T-helper 1 cell treated with Interleukin-12 subunit alpha and Interleukin-12 subunit beta and Interleukin-4 antibody, amounts not matched to agents 30 ng/mL and 1 ng/mL, for 36 hours (primary cell): ENCODE results near the gene UGCG. TPM values are rescaled to one million over a fixed set of nuclear protein-coding genes. Genes with fewer than 3 reads are reported as not detected.
"Not testable (repeated sequence)": the region's sequence is repeated elsewhere in the genome, so short reads cannot be mapped to it uniquely, and the experiment has no call there.

Experiments
- intact Hi-C: fragments of 100-400 bp; cut with micrococcal nuclease; formaldehyde crosslinking; loops from one replicate; pipeline ENCODE4 v1.15.1; 2024
- total RNA-seq: library from RNA; stranded (reverse); gene quantifications from 2 replicates; pipeline ENCODE4 v1.2.3, GENCODE V29; 2022

The UGCG gene
- total RNA-seq, 1 donor from 2014 or later, result 18.3 TPM

DNA sequence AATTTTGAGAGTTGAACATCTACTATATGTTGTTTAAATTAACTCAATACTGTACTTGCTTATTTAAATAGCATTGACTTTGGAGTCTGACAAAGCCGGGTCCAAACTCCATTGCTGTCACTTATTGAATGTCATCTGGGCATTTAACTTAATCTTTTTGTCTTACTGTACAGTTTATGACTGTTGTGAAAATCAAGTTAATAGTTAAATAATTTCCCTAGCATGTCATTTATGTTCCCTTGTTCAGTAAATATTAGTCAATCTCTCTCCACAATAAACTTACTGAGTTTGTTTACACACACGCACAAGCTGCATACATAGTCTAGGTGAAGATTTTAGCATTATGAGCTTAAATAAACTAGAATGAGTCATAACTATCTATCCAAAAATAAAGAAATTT is 6.3 kb upstream of the UGCG start:
- intact Hi-C loops, result loop anchor here (10.0 kb wide), 1 partner anchor 1636 kb away; the partner anchor contains the start of gene TXN

- intact Hi-C loops, result loop anchor here (10.0 kb wide), 1 partner anchor 1636 kb away; the partner anchor contains the start of gene TXN
Measured at GRCh38 chr9:111890867-111891266, 5.7 kb upstream of the UGCG start.

DNA sequence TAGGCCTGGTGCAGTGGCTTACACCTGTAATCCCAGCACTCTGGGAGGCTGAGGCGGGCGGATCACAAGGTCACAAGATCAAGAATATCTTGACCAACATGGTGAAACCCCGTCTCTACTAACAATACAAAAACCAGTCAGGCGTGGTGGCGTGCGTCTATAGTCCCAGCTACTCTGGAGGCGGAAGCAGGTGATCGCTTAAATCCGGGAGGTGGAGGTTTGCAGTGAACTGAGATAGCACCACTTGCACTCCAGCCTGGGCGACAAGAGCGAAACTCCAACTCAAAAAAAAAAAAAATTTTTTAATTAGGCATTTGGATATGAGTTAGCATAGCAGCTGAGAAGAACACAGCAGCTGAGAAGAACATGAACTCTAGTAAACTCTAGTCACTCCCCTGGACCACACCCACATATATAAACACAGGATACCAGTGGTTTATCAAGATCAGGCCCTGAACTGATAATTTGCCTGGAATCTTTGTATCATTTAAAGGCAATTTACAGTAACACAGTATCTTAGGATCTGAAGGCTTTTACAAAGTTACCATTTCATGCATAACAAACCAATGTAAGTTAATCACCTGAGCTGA is 4.6 kb upstream of the UGCG start:
- intact Hi-C loops, result loop anchor here (1.0 to 10.0 kb wide), 2 partner anchors 440 to 1637 kb away; partner anchors contain the start of gene TXN

- intact Hi-C loops, result loop anchor here (1.0 to 10.0 kb wide), 16 partner anchors 29 to 1642 kb away; partner anchors contain the start of genes DNAJC25, GNG10, KIAA1958 and PTBP3
Measured at GRCh38 chr9:111896942-111897600, 457 bp downstream of the UGCG start.

- intact Hi-C loops, result loop anchor here (1.0 to 10.0 kb wide), 12 partner anchors 19 to 1643 kb away; partner anchors contain the start of genes DNAJC25, GNG10, INIP and KIAA1958
Measured at GRCh38 chr9:111897601-111898137, 1.1 kb downstream of the UGCG start.

GRCh38 chr9:111898331-111899096 is 1.9 kb downstream of the UGCG start:
- intact Hi-C loops, result loop anchor here (1.0 to 10.0 kb wide), 5 partner anchors 18 to 1644 kb away; partner anchors contain the start of genes INIP and TXN

- intact Hi-C loops, result no loop called here
Measured at GRCh38 chr9:111900151-111900857, 3.7 kb downstream of the UGCG start.

DNA sequence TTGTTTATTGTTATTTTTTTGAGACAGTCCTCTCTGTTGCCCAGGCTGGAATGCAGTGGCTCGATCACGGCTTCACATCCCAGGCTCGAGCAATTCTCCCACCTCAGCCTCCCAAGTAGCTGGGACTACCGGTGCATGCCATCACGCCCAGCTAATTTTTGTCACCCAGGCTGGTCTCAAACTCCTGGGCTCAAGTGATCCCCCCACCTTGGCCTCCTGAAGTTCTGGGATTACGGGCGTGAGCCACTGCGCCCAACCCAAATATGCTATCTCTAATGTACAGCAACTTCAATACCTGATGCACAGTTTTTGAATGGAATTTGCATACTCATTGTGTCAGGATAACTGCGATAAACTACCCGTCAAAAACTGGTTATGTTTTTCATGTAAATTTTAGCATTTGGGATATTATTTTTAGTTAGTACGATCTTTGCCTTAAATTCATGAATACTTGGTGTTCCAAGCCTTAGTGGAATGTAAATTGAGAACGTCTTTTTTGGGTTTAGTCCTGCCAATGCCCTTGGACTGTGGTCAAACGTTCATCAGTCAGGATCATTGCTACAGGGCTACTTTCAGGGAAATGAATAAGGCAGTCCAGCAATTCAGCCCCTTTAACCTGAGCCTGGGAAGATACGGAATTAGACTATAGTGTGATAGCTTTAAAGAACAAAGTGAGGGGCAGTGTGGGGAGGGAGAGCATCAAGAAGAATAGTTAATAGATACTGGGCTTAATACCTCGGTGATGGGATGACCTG is 4.4 kb downstream of the UGCG start:
- intact Hi-C loops, result no loop called here

GRCh38 chr9:111902391-111903139 is 6.0 kb downstream of the UGCG start:
- intact Hi-C loops, result no loop called here

DNA sequence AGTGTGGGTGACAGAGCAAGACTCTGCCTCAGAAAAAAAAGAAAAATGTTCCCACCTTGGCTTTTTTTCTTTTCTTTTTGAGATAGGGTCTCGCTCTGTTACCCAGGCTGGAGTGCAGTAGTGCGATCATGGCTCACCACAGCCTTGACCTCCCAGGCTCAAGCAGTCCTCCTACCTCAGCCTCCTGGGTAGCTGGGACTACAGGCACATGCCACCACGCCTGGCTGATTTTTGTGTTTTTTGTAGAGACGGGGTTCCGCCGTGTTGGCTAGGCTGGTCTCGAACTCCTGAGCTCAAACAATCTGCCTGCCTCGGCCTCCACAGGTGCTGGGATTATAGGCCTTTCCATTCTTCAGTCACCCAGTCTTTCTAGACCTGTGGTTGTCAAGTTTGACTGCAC is 6.9 kb downstream of the UGCG start:
- intact Hi-C loops, result not testable (repeated sequence)

GRCh38 chr9:111904026-111904425 is 7.4 kb downstream of the UGCG start:
- intact Hi-C loops, result no loop called here

GRCh38 chr9:111904891-111905291 is 8.3 kb downstream of the UGCG start:
- intact Hi-C loops, result no loop called here

- intact Hi-C loops, result no loop called here
Measured at GRCh38 chr9:111907147-111907546, 10.5 kb downstream of the UGCG start.

- intact Hi-C loops, result no loop called here
Measured at GRCh38 chr9:111909444-111909843, 12.8 kb downstream of the UGCG start.

DNA sequence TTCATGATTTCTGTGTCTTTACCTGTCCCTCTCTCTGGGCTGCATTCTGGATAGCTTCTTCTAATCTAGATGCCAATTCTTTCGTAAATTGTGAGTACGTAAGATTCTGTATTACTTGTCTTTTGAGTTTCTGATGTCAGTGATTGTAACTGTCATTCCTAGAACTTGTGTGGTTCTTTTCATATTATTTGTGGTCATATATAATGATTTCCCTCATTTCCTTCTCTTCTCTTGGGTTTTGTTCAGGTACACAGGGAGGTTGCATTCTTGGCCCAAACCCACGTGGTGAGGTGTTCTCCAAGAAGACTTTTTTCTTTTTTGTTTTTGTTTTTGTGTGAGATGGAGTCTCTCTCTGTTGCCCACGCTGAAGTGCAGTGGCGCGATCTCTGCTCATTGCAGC is 13.8 kb downstream of the UGCG start:
- intact Hi-C loops, result no loop called here

DNA sequence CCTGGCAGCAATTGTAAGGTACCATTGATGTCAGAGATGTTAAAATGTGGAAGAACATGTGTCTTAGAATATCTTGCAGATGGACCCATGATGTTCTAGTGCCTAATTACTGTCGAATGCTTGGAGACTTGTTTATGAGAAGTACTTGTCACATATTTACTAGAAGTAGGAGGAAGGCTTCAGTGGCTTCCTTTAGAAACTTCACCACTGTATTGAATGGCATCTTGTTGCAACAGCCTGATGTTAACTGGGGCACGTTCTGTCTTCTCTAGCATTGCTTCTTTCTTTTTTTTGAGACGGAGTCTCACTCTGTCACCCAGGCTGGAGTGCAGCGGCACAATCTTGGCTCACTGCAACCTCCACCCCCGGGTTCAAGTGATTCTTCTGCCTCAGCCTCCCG is 16.5 kb downstream of the UGCG start:
- intact Hi-C loops, result no loop called here

GRCh38 chr9:111914749-111915424 is 18.3 kb downstream of the UGCG start:
- intact Hi-C loops, result loop anchor here (5.0 kb wide), 3 partner anchors 253 to 462 kb away; partner anchors contain the start of genes GNG10 and PTBP3

GRCh38 chr9:111915425-111915758 is 18.8 kb downstream of the UGCG start:
- intact Hi-C loops, result loop anchor here (5.0 kb wide), 3 partner anchors 253 to 462 kb away; partner anchors contain the start of genes GNG10 and PTBP3

GRCh38 chr9:111916234-111916645 is 19.6 kb downstream of the UGCG start:
- intact Hi-C loops, result loop anchor here (1.0 to 5.0 kb wide), 7 partner anchors 10 to 461 kb away; partner anchors contain the start of genes GNG10 and PTBP3
